Activated CD8-positive, alpha-beta memory T cell treated with anti-CD3 and anti-CD28 coated beads for 48 hours (primary cell): ENCODE data around the gene SRRM1.
"Not testable (repeated sequence)": the region's sequence is repeated elsewhere in the genome, so short reads cannot be mapped to it uniquely, and the experiment has no call there.

Experiments used
- DNase-seq, 3 experiments: peaks; one replicate each; pipeline ENCODE4 v3.0.0-alpha.2; 2020; ENCODE audit warnings: low read depth in 2 of 3, low spot score in 2 of 3

Gene SRRM1

GRCh38 chr1:24713736-24714135 lies 70.6 kb downstream of the SRRM1 start:
- no peak for DNase-seq

- DNase-seq, result peak in 1 of 3 experiments; percentile 6
These were observed 71.9 kb downstream of the SRRM1 start for GRCh38 chr1:24714859-24715520.

- DNase-seq, result no peak
These were observed 72.6 kb downstream of the SRRM1 start for GRCh38 chr1:24715658-24716057.

- no peak for DNase-seq
These were observed 75.0 kb downstream of the SRRM1 start for GRCh38 chr1:24717887-24718650.

GRCh38 chr1:24720152-24720551 lies 77.0 kb downstream of the SRRM1 start:
- no peak for DNase-seq

- no peak for DNase-seq
These were observed 78.4 kb downstream of the SRRM1 start for GRCh38 chr1:24721533-24721932.

- DNase-seq, result not testable (repeated sequence)
These were observed 79.3 kb downstream of the SRRM1 start for GRCh38 chr1:24722073-24723035.
